ENCODE data around the gene ZNF584. TPM values are rescaled to one million over a fixed set of nuclear protein-coding genes. Genes with fewer than 3 reads are reported as not detected.

ZNF584 gene
- total RNA-seq, 1 donor from 2014 or later = 16.7 TPM

GRCh38 chr19:58451358-58452101 is 43.1 kb downstream of the ZNF584 start, which contains the start of gene ZNF324B:
Gene ZNF324B, plus strand, starts transcription at chr19:58451622. Its CDS starts 2,080 bp downstream, at chr19:58453702.
- peaks cover 4% of the 10 kb centered on the region for H3K36me3 Mint-ChIP-seq (ENCODE audit: insufficient read depth)
- peak within 1 kb of the TSS; percentile 90 for H3K4me3 Mint-ChIP-seq (ENCODE audit: low read depth)
- H3K27ac Mint-ChIP-seq = peak within 1 kb of the TSS; percentile 94
- DNase-seq (ENCODE audit: low spot score, unreplicated experiment) = peak; percentile 93
- H3K4me1 Mint-ChIP-seq (ENCODE audit: low read depth) = peaks cover 8% of the 10 kb centered on the region
- peaks cover 8% of the 10 kb centered on the region for H3K9me3 Mint-ChIP-seq (ENCODE audit: low read depth)
- peaks cover 23% of the 10 kb centered on the region for H3K27me3 Mint-ChIP-seq
- TF ChIP-seq CTCF (IDR thresholded peaks at IDR 0.05; ENCODE audit: unreplicated experiment) = no peak

GRCh38 chr19:58453743-58454142 is 45.3 kb downstream of the ZNF584 start:
- no peak for TF ChIP-seq CTCF (IDR thresholded peaks at IDR 0.05; ENCODE audit: unreplicated experiment)
- no peaks in the 10 kb centered on the region for H3K9me3 Mint-ChIP-seq (ENCODE audit: low read depth)
- DNase-seq (ENCODE audit: low spot score, unreplicated experiment) = no peak
- peaks cover 13% of the 10 kb centered on the region for H3K27me3 Mint-ChIP-seq
- H3K4me1 Mint-ChIP-seq (ENCODE audit: low read depth) = peaks cover 8% of the 10 kb centered on the region
- peaks cover 10% of the 10 kb centered on the region for H3K36me3 Mint-ChIP-seq (ENCODE audit: insufficient read depth)
- peak overlapping the region; percentile 26 for H3K4me3 Mint-ChIP-seq (ENCODE audit: low read depth)
- H3K27ac Mint-ChIP-seq = no peak overlapping the region

GRCh38 chr19:58455306-58455705 is 46.9 kb downstream of the ZNF584 start:
- no peak for TF ChIP-seq CTCF (IDR thresholded peaks at IDR 0.05; ENCODE audit: unreplicated experiment)
- H3K9me3 Mint-ChIP-seq (ENCODE audit: low read depth) = no peaks in the 10 kb centered on the region
- H3K36me3 Mint-ChIP-seq (ENCODE audit: insufficient read depth) = peaks cover 11% of the 10 kb centered on the region
- H3K27me3 Mint-ChIP-seq = peaks cover 4% of the 10 kb centered on the region
- peaks cover 8% of the 10 kb centered on the region for H3K4me1 Mint-ChIP-seq (ENCODE audit: low read depth)
- no peak for DNase-seq (ENCODE audit: low spot score, unreplicated experiment)
- no peak overlapping the region for H3K4me3 Mint-ChIP-seq (ENCODE audit: low read depth)
- H3K27ac Mint-ChIP-seq = no peak overlapping the region

- no peaks in the 10 kb centered on the region for H3K27me3 Mint-ChIP-seq
- no peak overlapping the region for H3K4me3 Mint-ChIP-seq (ENCODE audit: low read depth)
- H3K27ac Mint-ChIP-seq = no peak overlapping the region
- no peak for DNase-seq (ENCODE audit: low spot score, unreplicated experiment)
- no peak for TF ChIP-seq CTCF (IDR thresholded peaks at IDR 0.05; ENCODE audit: unreplicated experiment)
- peaks cover 5% of the 10 kb centered on the region for H3K4me1 Mint-ChIP-seq (ENCODE audit: low read depth)
- H3K36me3 Mint-ChIP-seq (ENCODE audit: insufficient read depth) = peaks cover 11% of the 10 kb centered on the region
- H3K9me3 Mint-ChIP-seq (ENCODE audit: low read depth) = no peaks in the 10 kb centered on the region
Measured at GRCh38 chr19:58456111-58456510, 47.7 kb downstream of the ZNF584 start.

- H3K27me3 Mint-ChIP-seq = no peaks in the 10 kb centered on the region
- H3K4me3 Mint-ChIP-seq (ENCODE audit: low read depth) = no peak overlapping the region
- peaks cover 4% of the 10 kb centered on the region for H3K4me1 Mint-ChIP-seq (ENCODE audit: low read depth)
- TF ChIP-seq CTCF (IDR thresholded peaks at IDR 0.05; ENCODE audit: unreplicated experiment) = no peak
- DNase-seq (ENCODE audit: low spot score, unreplicated experiment) = no peak
- H3K27ac Mint-ChIP-seq = peak overlapping the region; percentile 41
- H3K36me3 Mint-ChIP-seq (ENCODE audit: insufficient read depth) = peaks cover 9% of the 10 kb centered on the region
- H3K9me3 Mint-ChIP-seq (ENCODE audit: low read depth) = no peaks in the 10 kb centered on the region
Measured at GRCh38 chr19:58460039-58460438, 51.6 kb downstream of the ZNF584 start.
